OCI-LY1 (cell line): ENCODE results near the gene CMIP.

ENCODE experiments used
- CTCF ChIP-seq: fragments of 200-600 bp; sonication (generic), shearing (Covaris generic); IDR thresholded peaks from 2 replicates; pipeline ENCODE4 v1.5.1; 2017; ENCODE audit warnings: mild to moderate bottlenecking, antibody characterized with exemption, low read length, moderate library complexity, mixed read lengths
- EZH2 ChIP-seq: fragments of 200-600 bp; sonication (generic), shearing (Covaris generic); IDR thresholded peaks from 2 replicates; pipeline ENCODE4 v1.8.0; 2017; ENCODE audit warnings: borderline replicate concordance, mixed run types, mild to moderate bottlenecking, antibody characterized with exemption, low read length, moderate library complexity, mixed read lengths

- TF ChIP-seq CTCF (no peak), EZH2 (no peak)
Measured at GRCh38 chr16:81754858-81755257, 310.2 kb downstream of the CMIP start.
